Amniotic stem cell (primary cell): ENCODE results near the gene ARHGAP15.

ENCODE experiments used
- DNase-seq: peaks from one replicate; lab custom pipeline; 2025; lab: John Stamatoyannopoulos, UW

The ARHGAP15 gene

GRCh38 chr2:143482771-143483170, 353.6 kb downstream of the ARHGAP15 start:
- no peak for DNase-seq

GRCh38 chr2:143486976-143487375, 357.8 kb downstream of the ARHGAP15 start:
- no peak for DNase-seq

GRCh38 chr2:143489145-143489544, 359.9 kb downstream of the ARHGAP15 start:
- peak; percentile 48 for DNase-seq

DNA sequence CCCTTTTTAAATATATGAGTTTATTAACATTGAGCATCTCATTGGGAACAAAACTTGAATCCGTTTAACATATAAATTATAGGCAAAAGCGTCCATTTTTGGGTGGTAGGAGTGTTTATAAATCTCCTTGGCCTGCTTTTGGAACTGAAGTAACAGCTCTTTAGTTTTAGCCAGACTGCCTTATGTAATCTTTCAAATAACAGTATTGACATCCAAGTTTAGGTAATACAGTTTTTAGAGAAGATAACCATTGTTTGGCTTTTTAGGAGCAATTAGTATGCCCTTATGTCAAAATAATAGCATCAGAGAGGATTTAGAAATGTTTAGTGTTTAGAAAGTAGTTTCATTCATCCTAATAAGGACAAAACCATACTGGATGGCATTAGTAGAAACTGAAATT, 361.9 kb downstream of the ARHGAP15 start:
- no peak for DNase-seq

- no peak for DNase-seq
Measured at GRCh38 chr2:143493339-143493738, 364.1 kb downstream of the ARHGAP15 start.

DNA sequence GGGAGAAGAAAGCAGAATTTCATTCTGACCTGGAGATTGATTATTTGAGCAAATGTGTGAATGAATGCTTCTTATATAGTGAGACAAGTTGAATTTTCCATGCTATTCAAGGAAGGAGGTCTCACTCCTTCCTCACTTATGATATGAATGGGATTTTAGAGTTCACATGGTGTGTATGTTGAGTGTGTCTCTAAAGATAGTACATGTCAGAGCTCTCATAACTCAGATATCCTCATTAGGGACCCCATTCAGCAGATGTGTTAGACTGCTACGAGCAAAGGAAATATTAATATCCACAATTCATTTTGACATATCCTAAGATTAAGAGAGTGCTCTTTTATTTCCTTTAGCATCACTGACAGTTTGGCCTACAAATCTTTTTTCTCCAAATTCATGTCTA, 368.5 kb downstream of the ARHGAP15 start:
- DNase-seq: no peak

- DNase-seq: no peak
Measured at GRCh38 chr2:143498496-143498895, 369.3 kb downstream of the ARHGAP15 start.

- DNase-seq: no peak
Measured at GRCh38 chr2:143499061-143499460, 369.8 kb downstream of the ARHGAP15 start.

GRCh38 chr2:143501106-143501676, 372.0 kb downstream of the ARHGAP15 start:
- DNase-seq: no peak

DNA sequence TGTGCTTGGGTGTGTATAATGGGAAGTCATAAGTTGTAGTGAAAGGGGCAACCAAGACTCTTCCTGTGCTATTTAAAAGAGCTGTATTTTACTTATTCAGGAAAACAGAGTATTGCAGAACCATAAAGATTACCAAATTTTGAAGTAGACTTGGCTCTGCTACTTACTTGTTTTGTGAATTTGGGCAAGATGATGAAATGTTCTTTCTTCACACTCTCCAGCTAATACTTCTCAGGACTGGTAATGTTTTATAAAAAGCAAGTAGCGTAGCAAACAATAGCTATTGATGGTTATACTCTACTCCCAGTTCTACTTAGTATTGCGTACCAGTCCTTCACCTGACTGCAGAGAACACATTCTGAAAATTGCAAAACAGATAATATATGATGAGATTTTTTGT, 374.1 kb downstream of the ARHGAP15 start:
- no peak for DNase-seq

DNA sequence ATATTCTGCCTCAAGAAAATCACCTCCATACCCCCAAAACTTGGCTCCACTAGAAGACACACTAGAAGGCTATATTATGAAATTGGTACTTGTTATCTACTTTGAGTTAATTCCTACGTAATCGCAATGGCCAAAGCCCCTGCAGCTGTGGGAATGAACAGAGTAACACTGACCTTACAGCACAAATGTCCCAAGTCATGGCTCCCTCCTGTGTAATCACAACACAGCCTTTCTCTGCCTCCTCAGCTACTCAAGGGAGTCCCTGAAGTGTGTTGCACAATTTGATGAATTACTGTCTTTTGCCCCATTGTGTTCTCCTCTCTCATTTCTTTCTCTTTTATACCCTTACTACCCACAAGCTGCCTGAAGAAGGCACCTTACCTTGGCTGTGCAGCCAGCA, 375.2 kb downstream of the ARHGAP15 start:
- no peak for DNase-seq

- no peak for DNase-seq
Measured at GRCh38 chr2:143505542-143505941, 376.3 kb downstream of the ARHGAP15 start.

- DNase-seq: no peak
Measured at GRCh38 chr2:143513081-143513480, 383.9 kb downstream of the ARHGAP15 start.

GRCh38 chr2:143514413-143514812, 385.2 kb downstream of the ARHGAP15 start:
- no peak for DNase-seq

DNA sequence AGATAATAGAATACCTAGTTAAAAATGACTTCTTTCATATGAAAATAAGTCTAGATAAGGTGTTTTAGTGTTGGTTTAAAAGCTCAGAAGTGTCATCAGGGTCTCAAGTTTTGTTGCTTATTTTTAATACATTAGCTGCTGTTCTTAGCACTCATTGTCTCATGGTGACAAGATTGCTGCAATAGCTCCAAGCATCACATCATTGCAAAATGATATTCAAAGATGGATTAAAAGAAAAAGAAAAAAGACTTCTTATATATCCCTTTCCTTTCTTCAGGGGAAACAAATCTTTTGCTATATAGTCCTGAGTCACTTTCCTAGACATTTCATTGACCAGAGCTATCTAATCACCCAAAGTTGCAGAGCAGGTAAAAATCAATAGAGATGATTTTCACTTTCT, 386.1 kb downstream of the ARHGAP15 start:
- no peak for DNase-seq

DNA sequence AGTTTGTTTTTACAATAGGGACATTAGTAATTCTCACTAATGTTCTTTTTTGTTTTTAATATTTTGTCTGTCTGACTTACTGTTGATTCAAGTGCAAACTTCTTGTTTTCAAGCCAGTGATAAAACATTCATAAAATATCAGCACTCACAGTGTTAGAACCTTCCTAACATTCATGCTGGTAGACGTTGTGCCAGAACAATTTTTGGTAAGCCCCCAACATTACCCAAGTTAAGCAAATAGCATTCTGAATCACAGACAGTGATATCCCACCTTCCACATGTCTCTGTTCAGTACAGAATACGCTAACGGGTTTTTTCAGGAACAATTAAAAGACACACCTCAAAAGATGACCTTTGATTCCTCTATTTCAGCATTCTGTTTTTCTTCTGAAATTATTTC, 390.3 kb downstream of the ARHGAP15 start:
- DNase-seq: no peak

DNA sequence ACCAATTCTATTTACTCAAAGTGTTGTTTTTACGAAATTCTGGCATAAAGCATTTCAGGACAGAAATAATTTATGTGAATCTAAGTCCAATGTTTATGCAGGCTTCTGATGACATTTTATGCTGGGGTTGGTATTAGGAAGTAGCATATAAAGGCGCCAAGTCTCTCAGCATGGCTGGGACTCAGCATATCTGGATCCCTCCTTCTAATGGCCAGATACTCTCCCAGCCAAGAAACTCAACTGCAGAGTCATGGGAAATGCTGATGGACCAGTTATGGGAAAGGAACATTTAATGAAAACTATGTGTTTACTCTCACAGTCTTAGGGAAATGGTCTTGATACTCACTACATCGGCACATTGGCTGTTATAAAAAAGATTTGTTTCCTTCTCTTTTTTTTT, 392.2 kb downstream of the ARHGAP15 start:
- no peak for DNase-seq

GRCh38 chr2:143522699-143523098, 393.5 kb downstream of the ARHGAP15 start:
- DNase-seq: no peak

DNA sequence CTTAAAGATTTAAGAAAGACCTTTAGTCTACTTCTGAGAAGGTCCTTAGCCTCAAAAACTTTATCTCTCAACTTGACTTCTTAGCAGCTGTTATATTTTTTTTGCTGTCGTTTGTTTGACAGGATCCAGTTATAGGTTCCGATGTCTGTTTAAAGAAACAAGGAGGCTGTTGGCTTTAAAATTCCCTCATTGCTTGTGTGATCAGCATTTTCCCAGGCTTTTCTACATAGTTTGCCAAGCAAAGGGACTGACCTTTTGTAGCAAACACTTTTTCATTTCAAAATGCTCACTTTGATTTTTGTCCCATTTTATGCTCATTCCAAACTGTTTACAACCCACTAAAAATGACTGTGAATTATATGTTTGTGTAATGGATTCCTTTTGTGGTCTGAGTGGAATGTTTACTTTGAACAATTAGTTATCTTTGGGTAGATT, 394.9 kb downstream of the ARHGAP15 start:
- DNase-seq: no peak

GRCh38 chr2:143524559-143525401, 395.6 kb downstream of the ARHGAP15 start:
- DNase-seq: no peak

GRCh38 chr2:143525402-143525860, 396.2 kb downstream of the ARHGAP15 start:
- no peak for DNase-seq

GRCh38 chr2:143526498-143526897, 397.3 kb downstream of the ARHGAP15 start:
- no peak for DNase-seq

GRCh38 chr2:143528021-143528420, 398.8 kb downstream of the ARHGAP15 start:
- DNase-seq: no peak
